AG04449 (cell line): ENCODE data around the gene LCOR.

Experiments
- CTCF ChIA-PET: fragments of 350-600 bp; formaldehyde crosslinking; extraction: SDS; loops from one replicate; lab custom pipeline; 2021; ENCODE audit warnings: antibody characterized with exemption; lab: Yijun Ruan, JAX
- POLR2A ChIA-PET: fragments of 400-600, 350-600 bp; formaldehyde crosslinking; extraction: SDS; loops from one replicate; lab custom pipeline; 2020; ENCODE audit warnings: antibody characterized with exemption, inconsistent platforms; lab: Yijun Ruan, JAX
- DNase-seq: peaks from one replicate; pipeline ENCODE4 v3.0.0-alpha.2; 2010; ENCODE audit warnings: low read depth, low spot score
- H3K4me3 ChIP-seq: 2 replicates; pipeline ENCODE4 v1.5.1; 2011; ENCODE audit warnings: low read depth, mild to moderate bottlenecking, control low read depth, low read length
- TF ChIP-seq, protein P1 (sequence below): IDR thresholded peaks from one replicate; pipeline ENCODE4 v1.5.1; 2011; ENCODE audit warnings: mild to moderate bottlenecking, moderate library complexity, low read length, control low read depth, inconsistent platforms; ENCODE audit not compliant: insufficient read depth; ENCODE audit errors: missing control alignments

The LCOR gene

DNA sequence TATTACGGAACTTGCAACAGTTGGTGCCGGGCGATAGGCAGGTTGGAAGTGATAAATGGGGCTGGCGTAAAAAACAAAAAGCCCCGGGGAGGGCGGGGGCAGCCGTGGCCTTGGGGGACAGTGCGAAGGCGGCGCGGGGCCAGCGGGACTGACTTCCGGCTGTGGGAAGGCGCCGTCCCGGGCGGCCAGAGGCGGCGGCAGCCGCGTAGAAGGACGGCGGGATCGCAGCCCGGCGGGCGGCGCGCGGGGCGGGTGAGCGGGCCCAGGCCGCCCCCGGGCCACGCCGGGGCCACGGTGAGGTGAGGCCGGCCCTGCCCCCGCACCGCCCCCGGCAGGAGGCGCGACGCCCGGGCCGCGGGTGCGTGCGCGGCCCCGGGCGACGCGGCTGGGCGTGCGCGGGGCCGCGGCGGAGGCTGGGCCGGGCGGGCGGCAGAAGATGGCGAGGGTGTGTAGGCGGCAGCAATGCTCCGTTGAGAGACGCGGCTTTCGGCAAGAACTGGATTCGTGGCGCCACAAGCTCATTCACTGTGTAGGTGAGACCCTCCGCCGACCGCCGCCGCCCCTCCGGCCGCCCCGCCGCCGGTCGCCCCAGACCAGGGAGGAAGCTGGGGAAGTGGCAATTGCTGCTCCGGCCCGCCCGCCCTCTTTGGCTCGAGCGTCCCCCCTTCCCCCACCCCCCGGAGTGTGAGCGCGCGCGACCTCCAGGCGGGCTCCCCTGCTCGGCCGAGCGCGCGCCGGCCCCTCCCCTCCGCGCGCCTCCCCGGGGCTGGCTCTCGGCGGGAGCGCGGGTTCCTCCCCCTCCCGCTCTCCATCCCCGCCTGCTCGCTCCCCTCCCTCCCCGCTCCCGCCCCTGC lies at the start of gene LCOR:
TSS of gene LCOR (plus strand) at position 432 of the 854 bp plus-strand sequence. CDS start 116,760 bp downstream, outside the sequence.
- TF ChIP-seq, protein P1, sequence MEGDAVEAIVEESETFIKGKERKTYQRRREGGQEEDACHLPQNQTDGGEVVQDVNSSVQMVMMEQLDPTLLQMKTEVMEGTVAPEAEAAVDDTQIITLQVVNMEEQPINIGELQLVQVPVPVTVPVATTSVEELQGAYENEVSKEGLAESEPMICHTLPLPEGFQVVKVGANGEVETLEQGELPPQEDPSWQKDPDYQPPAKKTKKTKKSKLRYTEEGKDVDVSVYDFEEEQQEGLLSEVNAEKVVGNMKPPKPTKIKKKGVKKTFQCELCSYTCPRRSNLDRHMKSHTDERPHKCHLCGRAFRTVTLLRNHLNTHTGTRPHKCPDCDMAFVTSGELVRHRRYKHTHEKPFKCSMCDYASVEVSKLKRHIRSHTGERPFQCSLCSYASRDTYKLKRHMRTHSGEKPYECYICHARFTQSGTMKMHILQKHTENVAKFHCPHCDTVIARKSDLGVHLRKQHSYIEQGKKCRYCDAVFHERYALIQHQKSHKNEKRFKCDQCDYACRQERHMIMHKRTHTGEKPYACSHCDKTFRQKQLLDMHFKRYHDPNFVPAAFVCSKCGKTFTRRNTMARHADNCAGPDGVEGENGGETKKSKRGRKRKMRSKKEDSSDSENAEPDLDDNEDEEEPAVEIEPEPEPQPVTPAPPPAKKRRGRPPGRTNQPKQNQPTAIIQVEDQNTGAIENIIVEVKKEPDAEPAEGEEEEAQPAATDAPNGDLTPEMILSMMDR, result no peak
- ChIA-PET POLR2A (interaction anchor here (0.6 to 1.1 kb wide), 3 partner anchors 19 to 456 kb away, joined by 3 to 4 read pairs (median 4); no protein-coding TSS in a partner anchor), CTCF (interaction anchor here (0.6 to 2.3 kb wide), 4 partner anchors 15 to 457 kb away, joined by 3 to 8 read pairs (median 4); no protein-coding TSS in a partner anchor)

DNA sequence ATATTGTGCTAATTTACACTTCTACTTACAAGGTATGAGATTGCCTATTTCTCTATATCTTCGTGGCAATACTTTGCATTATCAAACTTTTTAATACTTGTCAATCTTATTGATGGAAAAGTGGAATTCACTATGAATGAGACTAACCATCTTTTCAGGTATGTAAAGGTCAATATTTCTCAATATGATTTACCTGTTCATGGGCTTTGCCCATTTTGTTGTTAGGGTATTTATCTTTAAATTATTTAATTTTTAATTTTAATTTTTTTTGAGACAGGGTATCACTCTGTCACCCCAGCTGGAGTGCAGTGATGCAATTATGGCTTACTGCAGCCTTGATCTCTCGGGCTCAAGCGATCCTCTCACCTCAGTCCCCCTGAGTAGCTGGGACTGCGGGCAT lies 47.8 kb upstream of the LCOR start:
- TF ChIP-seq, protein P1, result no peak
- POLR2A ChIA-PET, result no interaction called here
- no peak for DNase-seq
- CTCF ChIA-PET, result interaction anchor here (1.8 kb wide), 1 partner anchor 10 kb away, joined by 5 read pairs; no protein-coding TSS in a partner anchor
- no peak overlapping the region for H3K4me3 ChIP-seq

More for the DNA sequence above, at the start of gene LCOR:
- peak within 1 kb of the TSS; percentile 79 for H3K4me3 ChIP-seq
- DNase-seq, result no peak

DNA sequence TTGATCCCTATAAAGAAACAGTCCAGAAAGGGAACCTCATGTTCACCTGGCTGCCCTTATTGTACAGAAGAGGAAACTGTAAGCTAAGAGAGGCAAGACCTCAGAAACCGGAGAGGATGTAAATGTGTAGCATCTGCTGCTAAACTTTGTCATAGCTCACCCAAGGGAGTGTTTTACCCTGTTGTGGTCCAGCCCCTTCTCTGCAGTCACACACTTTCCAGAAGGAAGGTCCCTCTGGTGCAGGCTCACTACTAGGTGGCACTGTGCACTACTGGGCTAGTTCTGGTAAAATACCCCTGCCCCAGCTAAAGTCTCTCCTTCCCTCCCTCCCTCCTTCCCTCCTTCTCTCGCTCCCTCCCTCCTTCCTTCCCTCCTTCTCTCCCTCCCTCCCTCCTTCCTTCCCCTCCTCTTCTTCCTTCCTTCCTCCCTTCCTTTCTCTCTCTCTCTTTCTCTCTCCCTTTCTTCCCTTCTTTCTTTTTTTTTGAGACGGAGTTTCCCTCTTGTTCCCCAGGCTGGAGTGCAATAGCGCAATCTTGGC lies 42.5 kb upstream of the LCOR start:
- DNase-seq, result no peak
- TF ChIP-seq, protein P1, result peak; percentile 77
- ChIA-PET CTCF (interaction anchor here (0.6 to 3.6 kb wide), 17 partner anchors 9 to 421 kb away, joined by 3 to 31 read pairs (median 6); no protein-coding TSS in a partner anchor), POLR2A (no interaction called here)
- H3K4me3 ChIP-seq, result no peak overlapping the region

DNA sequence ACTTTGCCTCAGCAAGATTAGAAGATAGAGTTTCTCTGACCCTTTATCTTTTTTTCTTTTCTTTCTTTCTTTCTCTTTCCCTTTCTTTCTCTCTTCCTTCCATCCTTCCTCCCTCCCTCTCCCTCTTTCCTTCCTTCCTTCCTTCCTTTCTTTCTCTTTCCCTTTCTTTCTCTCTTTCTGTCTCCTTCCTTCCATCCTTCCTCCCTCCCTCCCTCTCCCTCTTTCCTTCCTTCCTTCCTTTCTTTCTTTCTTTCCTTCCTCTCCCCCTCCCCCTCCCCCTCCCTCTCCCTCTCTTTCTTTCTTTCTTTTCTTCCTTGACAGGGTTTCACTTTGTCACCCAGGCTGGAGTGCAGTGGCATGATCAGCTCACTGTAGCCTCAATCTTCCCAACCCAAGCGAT lies 40.2 kb upstream of the LCOR start:
- ChIA-PET POLR2A (no interaction called here), CTCF (interaction anchor here (1.1 to 3.6 kb wide), 4 partner anchors 36 to 419 kb away, joined by 3 to 31 read pairs (median 8); no protein-coding TSS in a partner anchor)
- no peak overlapping the region for H3K4me3 ChIP-seq
- no peak for DNase-seq
- TF ChIP-seq, protein P1, result no peak

DNA sequence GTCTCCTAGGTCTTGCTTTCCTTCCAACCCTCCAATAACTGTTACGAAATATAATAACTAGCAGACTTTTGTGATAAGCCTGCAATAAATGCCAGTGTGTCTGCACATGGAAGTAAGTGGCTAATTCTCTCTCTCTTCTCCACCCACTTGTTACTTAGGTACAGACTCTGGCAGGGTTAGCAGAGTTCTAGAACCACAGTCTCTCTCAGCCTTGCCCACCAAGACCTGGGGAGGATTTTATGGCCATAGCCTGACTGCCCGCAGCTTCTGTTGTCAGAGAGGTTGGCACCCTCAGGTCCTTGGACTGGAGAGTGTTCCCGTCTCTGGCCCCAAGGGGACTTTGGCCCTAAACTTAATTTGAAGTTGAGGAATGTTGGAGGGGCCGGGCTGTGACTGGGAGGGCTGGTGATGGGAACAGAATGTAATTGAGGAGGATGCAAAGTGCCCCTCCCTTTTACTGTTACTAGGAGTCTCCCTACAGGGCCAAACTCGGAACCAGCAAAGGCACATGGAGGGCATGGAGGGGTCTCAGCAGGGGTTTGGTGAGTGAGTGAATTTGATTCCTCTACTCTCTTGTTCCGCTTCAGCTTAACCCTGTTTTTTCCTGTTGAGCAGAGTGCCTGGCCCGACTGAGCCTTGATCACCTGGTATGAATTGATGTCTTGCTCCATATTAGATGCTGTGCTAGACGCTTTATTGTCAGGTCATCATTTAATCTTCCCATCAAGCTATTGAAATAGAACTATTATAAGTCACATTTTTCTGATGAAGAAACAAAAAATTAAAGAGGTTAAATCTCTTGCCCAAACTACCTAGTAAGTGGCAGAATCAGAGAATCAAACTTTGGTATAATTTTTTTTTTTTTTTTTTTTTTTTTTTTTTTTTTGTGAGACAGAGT lies 37.0 kb upstream of the LCOR start:
- CTCF ChIA-PET, result interaction anchor here (1.2 to 2.3 kb wide), 4 partner anchors 10 to 35 kb away, joined by 3 to 5 read pairs (median 4); no protein-coding TSS in a partner anchor
- H3K4me3 ChIP-seq, result no peak overlapping the region
- DNase-seq, result no peak
- POLR2A ChIA-PET, result no interaction called here
- TF ChIP-seq, protein P1, result no peak
